Neutrophil (primary cell): ENCODE results near the gene XYLT1.

Experiments used
- H3K27ac ChIP-seq: fragments of 200-600 bp; sonication (generic); 2 replicates; pipeline ENCODE4 v1.5.1; 2016; ENCODE audit warnings: mild to moderate bottlenecking, moderate library complexity
- H3K27me3 ChIP-seq: fragments of 200-600 bp; sonication (generic); 2 replicates; pipeline ENCODE4 v1.6.0; 2016; ENCODE audit warnings: mild to moderate bottlenecking
- H3K36me3 ChIP-seq: fragments of 200-600 bp; sonication (generic); 2 replicates; pipeline ENCODE4 v1.5.1; 2017
- H3K4me1 ChIP-seq, 2 experiments: fragments of 200-600 bp in 1 of 2; sonication (generic) in 1 of 2; 1 replicate in 1 of 2; 2 replicates in 1 of 2; pipeline versions ENCODE4 v1.5.1 to v1.6.1; 2013 to 2016; ENCODE audit warnings: low read depth in 1 of 2, low read length in 1 of 2, mild to moderate bottlenecking in 1 of 2, moderate library complexity in 1 of 2; ENCODE audit not compliant: control insufficient read depth in 1 of 2, insufficient read depth in 1 of 2
- H3K4me3 ChIP-seq, 2 experiments: fragments of 200-600 bp in 1 of 2; sonication (generic) in 1 of 2; 1 replicate in 1 of 2; 2 replicates in 1 of 2; pipeline ENCODE4 v1.5.1; 2013 to 2016; ENCODE audit warnings: low read depth in 1 of 2, low read length in 1 of 2, mild to moderate bottlenecking in 1 of 2, moderate library complexity in 1 of 2
- H3K9me3 ChIP-seq: fragments of 200-600 bp; sonication (generic); 2 replicates; pipeline ENCODE4 v1.5.1; 2016
- CTCF ChIP-seq: fragments of 200-600 bp; sonication (generic); IDR thresholded peaks from 2 replicates; pipeline ENCODE4 v1.5.1; 2016; ENCODE audit warnings: antibody characterized with exemption

Gene XYLT1

GRCh38 chr16:17228048-17228707 is 242.6 kb downstream of the XYLT1 start:
- Histone ChIP-seq H3K9me3 (no peaks in the 10 kb centered on the region), H3K36me3 (no peaks in the 10 kb centered on the region), H3K4me3 (no peak overlapping the region), H3K27ac (no peak overlapping the region), H3K27me3 (no peaks in the 10 kb centered on the region), H3K4me1 (peaks cover 3 to 6% of the 10 kb centered on the region in 2 experiments)
- no peak for TF ChIP-seq CTCF

- Histone ChIP-seq H3K4me3 (no peak overlapping the region), H3K27me3 (no peaks in the 10 kb centered on the region), H3K36me3 (no peaks in the 10 kb centered on the region), H3K9me3 (no peaks in the 10 kb centered on the region), H3K27ac (no peak overlapping the region), H3K4me1 (peaks cover 7 to 9% of the 10 kb centered on the region in 2 experiments)
- no peak for TF ChIP-seq CTCF
These were observed 243.5 kb downstream of the XYLT1 start for GRCh38 chr16:17227278-17227677.

- Histone ChIP-seq H3K27me3 (no peaks in the 10 kb centered on the region), H3K36me3 (no peaks in the 10 kb centered on the region), H3K9me3 (no peaks in the 10 kb centered on the region), H3K4me3 (no peak overlapping the region), H3K27ac (no peak overlapping the region), H3K4me1 (peaks cover 7 to 9% of the 10 kb centered on the region in 2 experiments)
- TF ChIP-seq CTCF, result no peak
These were observed 245.2 kb downstream of the XYLT1 start for GRCh38 chr16:17225541-17225940.

- H3K4me3 ChIP-seq, result no peak overlapping the region
- no peaks in the 10 kb centered on the region for H3K9me3 ChIP-seq
- no peak overlapping the region for H3K27ac ChIP-seq
- no peak for TF ChIP-seq CTCF
- H3K36me3 ChIP-seq, result no peaks in the 10 kb centered on the region
- H3K4me1 ChIP-seq, result peaks cover 7 to 9% of the 10 kb centered on the region in 2 experiments
- no peaks in the 10 kb centered on the region for H3K27me3 ChIP-seq
These were observed 245.9 kb downstream of the XYLT1 start for GRCh38 chr16:17224879-17225281.

GRCh38 chr16:17224350-17224749 is 246.4 kb downstream of the XYLT1 start:
- no peaks in the 10 kb centered on the region for H3K36me3 ChIP-seq
- H3K27me3 ChIP-seq, result no peaks in the 10 kb centered on the region
- no peak for TF ChIP-seq CTCF
- H3K9me3 ChIP-seq, result no peaks in the 10 kb centered on the region
- H3K27ac ChIP-seq, result no peak overlapping the region
- H3K4me1 ChIP-seq, result peaks cover 7 to 9% of the 10 kb centered on the region in 2 experiments
- no peak overlapping the region for H3K4me3 ChIP-seq
